GM18508 (cell line): ENCODE measurements around the gene RREB1.
A peak's percentile ranks its signal among the peaks of the same experiment; 100 is the strongest.
"Not testable (repeated sequence)": the region's sequence is repeated elsewhere in the genome, so short reads cannot be mapped to it uniquely, and the experiment has no call there.

Experiments used
- ATAC-seq: cut with Tn5 transposase; IDR thresholded peaks from one replicate; pipeline ENCODE4 v1.9.1; 2021; ENCODE audit warnings: moderate number of reproducible peaks; ENCODE audit not compliant: insufficient read depth, unreplicated experiment

The RREB1 gene

DNA sequence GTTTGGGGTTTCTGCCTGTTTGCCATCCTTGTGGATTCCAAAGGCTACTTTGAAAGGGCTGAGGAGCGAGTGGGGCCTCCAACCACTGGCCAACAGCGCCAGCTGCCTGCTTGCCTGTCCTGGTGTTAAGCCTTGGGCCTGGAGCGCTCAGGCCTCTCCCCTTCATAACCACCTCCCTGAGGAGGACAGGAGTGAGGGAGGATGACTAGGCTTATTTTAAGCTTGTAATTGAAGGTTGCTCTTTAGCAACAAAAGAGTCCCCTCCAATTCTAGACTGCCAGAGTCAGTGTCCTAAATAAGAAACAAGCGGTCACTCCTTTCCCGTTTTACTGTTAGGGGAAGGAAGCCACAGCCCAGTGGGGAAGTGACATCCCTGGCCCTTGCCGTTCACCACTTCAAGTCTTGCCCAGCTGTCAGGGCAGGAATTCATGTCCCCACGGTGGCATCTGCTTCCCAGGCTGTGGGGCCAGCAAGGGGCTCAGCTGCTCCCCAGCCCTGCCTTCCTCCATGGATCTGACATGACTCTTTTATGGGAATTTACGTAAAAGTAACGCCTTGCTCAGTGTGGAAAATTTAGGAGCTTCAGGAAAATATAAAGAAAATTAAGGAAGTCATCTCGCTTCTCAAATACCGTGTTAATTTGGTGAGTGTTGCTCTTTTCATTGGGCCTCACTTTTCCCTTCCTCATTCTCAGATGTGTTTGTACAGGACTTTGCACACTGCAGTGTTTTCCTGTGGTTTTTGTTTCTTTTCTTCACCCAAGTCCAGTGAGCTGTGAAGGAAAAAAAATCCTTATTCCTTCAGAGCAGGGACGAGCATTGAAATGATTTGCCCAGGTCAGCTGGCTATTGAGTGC lies 147.4 kb downstream of the RREB1 start:
- ATAC-seq = no peak

DNA sequence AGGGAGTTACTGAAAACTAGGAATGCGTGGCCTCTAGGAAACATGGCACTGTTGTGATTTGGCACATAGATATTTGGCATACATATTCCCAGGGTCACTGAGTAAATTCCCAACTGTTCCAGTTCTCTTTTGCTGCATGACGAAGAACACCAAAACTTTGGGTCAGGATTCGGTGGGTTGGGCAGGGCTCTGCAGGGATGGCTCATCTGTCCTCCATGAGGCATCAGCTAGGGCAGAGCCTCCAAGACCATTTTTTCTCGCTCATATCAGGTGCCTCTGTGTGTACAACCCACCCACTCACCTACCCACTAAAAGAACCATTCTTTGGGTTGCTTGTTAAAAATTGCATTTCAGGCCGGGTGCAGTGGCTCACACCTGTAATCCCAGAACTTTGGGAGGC lies 148.2 kb downstream of the RREB1 start:
- no peak for ATAC-seq

- no peak for ATAC-seq
These were observed 149.0 kb downstream of the RREB1 start for GRCh38 chr6:7256785-7257184.

DNA sequence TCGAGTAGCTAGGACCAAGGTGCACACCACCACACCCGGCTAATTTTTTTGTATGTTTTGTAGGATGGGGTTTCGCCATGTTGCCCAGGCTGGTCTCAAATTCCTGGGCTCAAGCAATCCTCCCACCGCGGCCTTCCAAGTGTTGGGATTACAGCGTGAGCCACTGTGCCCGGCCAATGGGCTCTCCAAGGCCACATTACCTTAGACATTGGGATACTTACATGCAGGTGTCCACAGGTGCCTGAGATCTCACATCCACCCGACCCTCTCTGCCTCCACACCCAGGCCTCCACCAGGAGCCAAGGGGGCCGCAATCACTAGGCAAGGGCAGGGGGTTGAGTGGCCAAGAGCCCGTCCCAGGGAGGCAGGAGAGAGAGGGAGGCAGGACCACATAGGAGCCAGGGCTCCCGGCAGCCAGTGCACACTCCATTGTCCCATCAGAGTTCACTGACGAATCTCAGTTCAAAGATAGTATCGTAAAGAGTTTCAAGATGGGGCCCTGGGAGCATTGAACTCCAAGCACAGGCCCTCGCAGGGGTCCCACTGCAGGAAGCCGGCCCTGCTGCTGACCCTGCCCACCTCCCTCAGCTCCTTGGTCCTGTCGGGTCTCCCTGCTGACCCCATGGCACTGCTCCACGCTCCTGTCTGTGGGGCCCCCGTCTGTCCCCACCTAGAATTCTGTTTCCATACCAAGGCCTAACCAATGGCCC lies 149.9 kb downstream of the RREB1 start:
- no peak for ATAC-seq

- no peak for ATAC-seq
These were observed 150.5 kb downstream of the RREB1 start for GRCh38 chr6:7258231-7258763.

GRCh38 chr6:7260291-7261031 lies 152.7 kb downstream of the RREB1 start:
- ATAC-seq = no peak

DNA sequence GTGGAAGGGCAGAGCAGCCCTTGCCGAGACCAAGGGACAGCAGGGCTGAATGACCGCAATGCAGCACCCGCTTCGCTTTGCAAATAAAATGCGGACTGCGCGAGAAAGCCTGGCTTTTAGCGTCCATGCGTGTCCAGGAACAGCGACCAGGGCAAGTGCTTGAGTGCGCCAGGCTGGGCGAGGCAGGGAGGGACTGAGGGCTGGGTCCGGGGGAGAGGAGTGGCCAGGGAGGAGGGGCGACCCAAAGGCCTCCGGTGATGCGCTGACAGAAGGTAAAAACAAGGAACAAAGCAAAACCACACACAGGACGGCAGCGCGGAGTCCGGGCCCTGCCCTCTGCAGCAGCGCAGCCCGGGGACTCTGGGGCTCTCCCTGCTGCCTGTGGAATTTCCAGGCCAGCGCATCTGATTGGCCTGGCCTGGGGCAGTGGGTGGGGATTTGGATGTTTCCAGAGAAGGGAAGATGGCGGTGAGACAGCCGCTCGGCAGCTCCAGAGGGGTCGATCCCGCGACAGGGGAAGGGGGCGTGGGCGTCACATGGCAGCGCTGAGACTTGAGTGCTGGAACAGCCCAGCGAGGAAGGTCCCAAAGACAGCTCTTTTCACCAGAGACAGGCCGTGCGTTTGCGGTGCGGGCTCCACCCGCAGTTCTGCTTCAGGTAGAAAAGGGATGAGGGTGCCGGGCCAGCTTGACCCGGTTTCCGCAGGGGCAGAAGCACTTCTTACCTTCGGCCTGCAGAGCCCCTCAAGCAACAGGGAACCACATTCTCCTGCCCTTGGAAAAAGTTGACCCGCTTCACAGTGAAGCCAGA lies 153.5 kb downstream of the RREB1 start:
- peak; percentile 45 for ATAC-seq

GRCh38 chr6:7261852-7262461 lies 154.2 kb downstream of the RREB1 start:
- ATAC-seq = no peak

GRCh38 chr6:7262746-7263518 lies 155.2 kb downstream of the RREB1 start:
- no peak for ATAC-seq

- not testable (repeated sequence) for ATAC-seq
These were observed 155.7 kb downstream of the RREB1 start for GRCh38 chr6:7263519-7263805.

DNA sequence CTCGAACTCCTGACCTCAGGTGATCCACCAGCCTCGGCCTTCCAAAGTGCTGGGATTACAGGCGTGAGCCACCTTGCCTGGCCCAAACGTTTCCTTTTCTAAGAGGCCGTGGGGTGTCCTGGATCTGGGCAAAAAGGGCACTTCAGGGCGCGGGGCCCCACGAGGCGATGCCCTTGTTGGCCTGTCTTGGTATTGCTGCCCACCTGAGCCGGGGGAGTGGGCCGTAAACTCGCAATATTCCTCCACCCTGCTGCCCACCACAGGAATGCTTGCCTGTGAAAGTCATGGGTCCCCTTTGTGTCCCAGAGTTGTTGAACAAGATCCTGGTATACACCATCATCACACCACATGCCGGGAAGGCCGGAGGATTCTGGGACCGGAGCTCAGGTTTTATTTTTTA lies 156.3 kb downstream of the RREB1 start:
- no peak for ATAC-seq

- ATAC-seq = no peak
These were observed 157.1 kb downstream of the RREB1 start for GRCh38 chr6:7264686-7265384.

- not testable (repeated sequence) for ATAC-seq
These were observed 157.6 kb downstream of the RREB1 start for GRCh38 chr6:7265385-7265726.

DNA sequence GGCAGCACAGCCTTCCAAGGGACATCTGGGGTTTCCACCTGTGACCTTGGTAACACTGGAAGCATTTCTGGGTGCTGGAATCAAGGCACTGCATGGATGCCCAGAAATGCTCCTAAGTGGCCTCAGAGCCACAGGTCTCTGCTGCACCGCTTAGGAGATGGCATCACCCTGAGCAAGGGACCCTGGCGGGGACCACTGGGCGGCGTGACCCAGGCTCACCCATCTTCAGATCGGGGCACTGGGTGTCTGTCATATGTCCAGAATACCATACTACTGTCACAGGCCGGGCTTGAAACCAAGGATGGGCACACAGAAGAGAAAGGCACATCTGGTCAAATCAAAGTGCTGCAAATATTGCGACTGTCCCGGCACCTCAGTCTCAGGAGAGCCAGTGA lies 159.3 kb downstream of the RREB1 start:
- no peak for ATAC-seq

- no peak for ATAC-seq
These were observed 159.8 kb downstream of the RREB1 start for GRCh38 chr6:7267466-7268091.

DNA sequence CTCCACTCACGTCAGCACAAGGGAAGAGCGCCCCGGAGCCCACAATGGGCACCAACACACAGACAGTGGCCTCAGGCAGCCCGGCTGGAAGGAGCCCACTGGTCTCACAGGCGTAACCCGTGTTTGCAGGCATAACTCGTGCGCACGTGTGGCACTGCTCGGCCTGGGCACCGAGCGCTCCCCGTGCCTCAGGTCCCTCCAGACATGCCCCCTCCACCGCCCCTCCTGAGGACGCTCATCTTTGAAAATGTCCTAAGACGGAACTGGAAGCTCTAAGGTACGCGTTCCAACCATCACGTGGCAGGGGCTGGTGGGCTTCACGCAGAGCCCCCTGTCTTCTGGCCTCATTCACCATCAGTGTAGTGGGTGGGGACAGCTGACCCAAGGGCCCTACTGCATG lies 160.6 kb downstream of the RREB1 start:
- ATAC-seq = no peak

DNA sequence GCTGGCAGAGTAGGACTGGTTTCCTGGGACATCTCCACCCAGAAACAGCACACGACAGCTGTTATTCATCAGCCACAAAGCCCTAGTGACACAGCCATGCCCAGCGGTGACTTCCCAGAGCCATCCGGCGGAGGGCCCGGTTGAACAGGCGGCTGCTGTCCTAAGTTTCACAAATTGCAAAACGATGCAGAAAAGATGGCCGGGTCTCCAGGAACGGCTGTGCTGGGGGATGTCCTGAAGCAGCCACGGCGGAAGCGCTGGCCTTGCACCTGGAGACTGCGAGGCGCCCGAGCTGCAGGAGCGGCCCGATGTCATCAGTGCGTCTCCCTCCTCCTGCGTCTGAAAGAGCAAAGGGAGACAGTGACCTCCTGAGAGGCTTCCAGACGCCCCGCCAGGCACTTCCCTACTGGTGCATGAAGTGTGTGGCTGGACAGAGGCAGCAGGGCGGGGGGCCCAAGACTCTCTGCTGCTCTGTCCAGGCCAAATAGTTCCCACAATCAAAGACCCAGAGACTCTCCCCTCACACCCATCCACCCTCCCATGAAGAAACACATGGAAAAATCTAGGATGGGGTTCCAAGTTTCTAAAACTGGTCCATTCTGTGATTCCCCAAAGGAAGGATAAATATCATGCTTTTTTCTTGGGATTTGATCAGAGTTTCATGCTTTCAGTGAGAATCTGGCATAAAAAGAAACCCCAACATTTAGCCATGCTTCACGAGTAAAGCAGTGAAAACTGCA lies 161.2 kb downstream of the RREB1 start:
- no peak for ATAC-seq
